PC-3 (cell line): Measurements from ENCODE around the gene ZXDC. TPM values are rescaled to one million over a fixed set of nuclear protein-coding genes. Genes with fewer than 3 reads are reported as not detected.

Experiments
- ATAC-seq: fragments of 200-7000 bp; cut with Tn5 transposase; 2 replicates; pipeline ENCODE4 v1.9.1; 2020; ENCODE audit warnings: mild to moderate bottlenecking, moderate library complexity
- BruUV-seq: library from RNA; stranded (reverse); fragments of 400-500 nt; replicated peaks from 2 replicates; lab custom pipeline; 2021; lab: Mats Ljungman, UMichigan
- CTCF ChIA-PET: fragments of 300-600 bp; sonication (Branson Sonifier 250); formaldehyde crosslinking; loops from one replicate; lab custom pipeline; 2022; ENCODE audit warnings: antibody characterized with exemption; lab: Charles Lee
- POLR2A ChIA-PET: fragments of 300-600 bp; sonication (Branson Sonifier 250); formaldehyde crosslinking; loops from one replicate; lab custom pipeline; 2022; ENCODE audit warnings: antibody characterized with exemption; ENCODE audit not compliant: unreplicated experiment; lab: Charles Lee
- DNase-seq: peaks from one replicate; pipeline ENCODE4 v3.0.0-alpha.2; 2015
- H2AFZ ChIP-seq: fragments of 300-600 bp; sonication (generic); 2 replicates; pipeline ENCODE4 v1.6.0; 2016; ENCODE audit warnings: antibody characterized with exemption, low read length
- H3F3A ChIP-seq: fragments of 300-600 bp; sonication (generic); one replicate; pipeline ENCODE4 v1.6.0; 2017; ENCODE audit warnings: antibody characterized with exemption, low read length, control low read depth, mild to moderate bottlenecking; ENCODE audit not compliant: unreplicated experiment
- H3K27ac ChIP-seq: fragments of 300-600 bp; sonication (generic); 2 replicates; pipeline ENCODE4 v1.5.1; 2016; ENCODE audit warnings: mild to moderate bottlenecking, low read length
- H3K27me3 ChIP-seq: fragments of 300-600 bp; sonication (generic); 2 replicates; pipeline ENCODE4 v1.6.1; 2016; ENCODE audit warnings: low read length, mixed read lengths
- H3K36me3 ChIP-seq: fragments of 300-600 bp; sonication (generic); 2 replicates; pipeline ENCODE4 v1.6.1; 2016; ENCODE audit warnings: low read depth, mixed run types, low read length, mixed read lengths
- H3K4me1 ChIP-seq: fragments of 300-600 bp; sonication (generic); 2 replicates; pipeline ENCODE4 v1.5.1; 2016; ENCODE audit warnings: low read length; ENCODE audit not compliant: insufficient read depth
- H3K4me2 ChIP-seq: fragments of 300-600 bp; sonication (generic); 2 replicates; pipeline ENCODE4 v1.6.0; 2016; ENCODE audit warnings: low read length
- H3K4me3 ChIP-seq: fragments of 300-600 bp; sonication (generic); 2 replicates; pipeline ENCODE4 v1.5.1; 2016; ENCODE audit warnings: mild to moderate bottlenecking, low read length, mixed read lengths
- H3K79me2 ChIP-seq: fragments of 300-600 bp; sonication (generic); 2 replicates; pipeline ENCODE4 v1.6.1; 2017; ENCODE audit warnings: low read length, mixed read lengths
- H3K9ac ChIP-seq: fragments of 300-600 bp; sonication (generic); 2 replicates; pipeline ENCODE4 v1.6.0; 2016; ENCODE audit warnings: mild to moderate bottlenecking, low read length
- H3K9me2 ChIP-seq: fragments of 300-600 bp; sonication (generic); replicated peaks from 2 replicates; pipeline ENCODE4 v1.6.1; 2016; ENCODE audit warnings: mixed run types, low read length, mixed read lengths
- H3K9me3 ChIP-seq: fragments of 300-600 bp; sonication (generic); 2 replicates; pipeline ENCODE4 v1.6.1; 2016; ENCODE audit warnings: low read length, mixed read lengths
- H4K20me1 ChIP-seq: fragments of 300-600 bp; sonication (generic); 2 replicates; pipeline ENCODE4 v1.6.1; 2016; ENCODE audit warnings: low read length, mixed read lengths
- EZH2 ChIP-seq: fragments of 300-600 bp; sonication (generic); IDR thresholded peaks from one replicate; pipeline ENCODE4 v1.6.1; 2017; ENCODE audit warnings: antibody characterized with exemption, mild to moderate bottlenecking, low read length; ENCODE audit not compliant: unreplicated experiment
- EZH2phosphoT487 ChIP-seq: fragments of 300-600 bp; sonication (generic); IDR thresholded peaks from 2 replicates; pipeline ENCODE4 v1.6.1; 2018; ENCODE audit warnings: mild to moderate bottlenecking, antibody characterized with exemption, low read length, borderline replicate concordance
- intact Hi-C: fragments of 100-400 bp; cut with micrococcal nuclease; formaldehyde crosslinking; loops from 2 replicates; pipeline ENCODE4 v1.9.0; 2023
- total RNA-seq: library from RNA; depleted of rRNA; stranded (reverse); fragments of >200 nt; gene quantifications from 2 replicates; pipeline ENCODE4 v1.2.3, GENCODE V29; 2014
- TF ChIP-seq, protein P1 (sequence below): fragments of 300-600 bp; sonication (generic); conservative IDR thresholded peaks from 2 replicates; pipeline ENCODE4 v1.5.1; 2017; ENCODE audit warnings: antibody characterized with exemption, low read depth, mild to moderate bottlenecking, low read length

The ZXDC gene
- total RNA-seq, 1 experiment from 2014 or later = 18.7 TPM

DNA sequence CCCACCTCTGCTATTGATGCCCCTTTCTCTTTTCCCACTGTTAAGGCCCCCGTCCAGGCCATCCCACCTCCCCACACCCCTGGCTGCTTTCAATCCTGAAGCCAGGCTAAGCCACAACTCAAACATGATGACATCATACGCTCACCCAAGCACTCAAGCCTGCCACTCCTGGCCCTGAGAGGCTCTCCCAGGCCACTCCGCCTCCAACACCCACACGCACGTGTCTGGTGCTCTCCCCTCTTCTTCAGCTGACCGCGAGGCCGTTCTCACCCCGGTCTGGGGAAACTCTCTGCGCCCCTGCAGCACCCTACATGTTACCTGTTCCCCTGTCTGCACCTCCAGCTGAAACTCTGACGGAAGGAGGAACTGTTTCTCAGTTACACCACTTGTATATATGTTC, 6.2 kb downstream of the ZXDC start:
- Histone ChIP-seq H3K9ac (no peak overlapping the region), H4K20me1 (peaks cover 18% of the 10 kb centered on the region), H3K4me1 (peaks cover 20% of the 10 kb centered on the region), H3K9me2 (no peaks in the 10 kb centered on the region), H3K79me2 (peaks cover 59% of the 10 kb centered on the region), H2AFZ (no peak overlapping the region), H3K27ac (no peak overlapping the region), H3K4me3 (no peak overlapping the region), H3K36me3 (peaks cover 17% of the 10 kb centered on the region; the same call in 1 of the 2 replicates), H3K9me3 (no peaks in the 10 kb centered on the region), H3K27me3 (no peaks in the 10 kb centered on the region), H3F3A (no peaks in the 10 kb centered on the region), H3K4me2 (no peak overlapping the region)
- no TSS peak for BruUV-seq
- intact Hi-C loops = no loop called here
- TF ChIP-seq, protein P1, sequence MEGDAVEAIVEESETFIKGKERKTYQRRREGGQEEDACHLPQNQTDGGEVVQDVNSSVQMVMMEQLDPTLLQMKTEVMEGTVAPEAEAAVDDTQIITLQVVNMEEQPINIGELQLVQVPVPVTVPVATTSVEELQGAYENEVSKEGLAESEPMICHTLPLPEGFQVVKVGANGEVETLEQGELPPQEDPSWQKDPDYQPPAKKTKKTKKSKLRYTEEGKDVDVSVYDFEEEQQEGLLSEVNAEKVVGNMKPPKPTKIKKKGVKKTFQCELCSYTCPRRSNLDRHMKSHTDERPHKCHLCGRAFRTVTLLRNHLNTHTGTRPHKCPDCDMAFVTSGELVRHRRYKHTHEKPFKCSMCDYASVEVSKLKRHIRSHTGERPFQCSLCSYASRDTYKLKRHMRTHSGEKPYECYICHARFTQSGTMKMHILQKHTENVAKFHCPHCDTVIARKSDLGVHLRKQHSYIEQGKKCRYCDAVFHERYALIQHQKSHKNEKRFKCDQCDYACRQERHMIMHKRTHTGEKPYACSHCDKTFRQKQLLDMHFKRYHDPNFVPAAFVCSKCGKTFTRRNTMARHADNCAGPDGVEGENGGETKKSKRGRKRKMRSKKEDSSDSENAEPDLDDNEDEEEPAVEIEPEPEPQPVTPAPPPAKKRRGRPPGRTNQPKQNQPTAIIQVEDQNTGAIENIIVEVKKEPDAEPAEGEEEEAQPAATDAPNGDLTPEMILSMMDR = no peak
- TF ChIP-seq EZH2 = no peak
- TF ChIP-seq EZH2phosphoT487 = no peak
- ChIA-PET CTCF (no interaction called here), POLR2A (no interaction called here)
- DNase-seq (no peak), ATAC-seq (no peak)

DNA sequence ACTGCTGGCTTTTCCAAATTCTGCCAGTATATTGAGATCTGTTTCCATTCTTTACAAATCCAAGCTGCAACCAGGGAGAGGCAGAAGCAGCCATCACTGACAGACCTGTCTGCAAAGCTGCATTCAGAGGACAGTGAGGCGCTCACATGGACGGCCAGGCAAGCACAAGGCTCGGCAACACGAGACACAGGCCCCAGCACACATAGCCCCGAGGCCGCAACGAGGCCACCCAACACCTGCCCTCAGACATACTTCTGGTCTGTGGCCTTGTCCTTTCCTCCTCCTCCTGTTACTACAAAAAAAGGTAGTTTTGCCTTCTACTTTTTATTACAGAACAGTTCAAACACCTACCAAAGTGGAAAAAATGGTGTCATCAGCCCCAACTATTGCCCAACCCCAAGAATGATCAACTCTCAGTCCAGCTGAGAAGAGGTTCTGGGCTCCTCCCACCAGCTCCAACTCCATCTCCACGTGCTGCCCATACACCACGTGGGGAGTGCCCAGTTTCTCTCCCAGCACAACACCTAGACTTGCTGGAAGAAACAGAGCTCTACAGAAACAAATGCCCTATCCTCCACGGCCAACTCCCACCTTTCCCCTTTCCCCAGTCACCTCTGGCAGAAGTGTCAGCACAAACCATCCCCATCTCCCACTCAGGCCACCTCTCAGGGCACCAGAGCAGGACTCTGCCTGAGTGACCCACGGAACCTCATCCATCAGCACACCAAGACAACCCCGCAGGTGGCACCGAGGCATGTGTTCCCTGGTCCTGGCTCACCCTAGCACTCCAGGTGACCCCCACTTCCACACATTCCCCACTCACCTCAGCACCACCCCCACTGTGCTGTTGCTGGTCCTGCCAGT, 7.4 kb downstream of the ZXDC start:
- Histone ChIP-seq H2AFZ (no peak overlapping the region), H3K9me3 (no peaks in the 10 kb centered on the region), H3K36me3 (peaks cover 17% of the 10 kb centered on the region; the same call in 1 of the 2 replicates), H3F3A (no peaks in the 10 kb centered on the region), H3K27me3 (no peaks in the 10 kb centered on the region), H3K79me2 (peaks cover 47% of the 10 kb centered on the region), H3K4me3 (no peak overlapping the region), H4K20me1 (peaks cover 10% of the 10 kb centered on the region), H3K9me2 (no peaks in the 10 kb centered on the region), H3K4me1 (peaks cover 14% of the 10 kb centered on the region), H3K27ac (no peak overlapping the region), H3K9ac (no peak overlapping the region), H3K4me2 (no peak overlapping the region)
- DNase-seq = no peak
- ATAC-seq = no peak
- CTCF ChIA-PET = no interaction called here
- TF ChIP-seq, protein P1 = no peak
- no peak for TF ChIP-seq EZH2
- no peak for TF ChIP-seq EZH2phosphoT487
- POLR2A ChIA-PET = no interaction called here
- no TSS peak for BruUV-seq
- intact Hi-C loops = no loop called here

DNA sequence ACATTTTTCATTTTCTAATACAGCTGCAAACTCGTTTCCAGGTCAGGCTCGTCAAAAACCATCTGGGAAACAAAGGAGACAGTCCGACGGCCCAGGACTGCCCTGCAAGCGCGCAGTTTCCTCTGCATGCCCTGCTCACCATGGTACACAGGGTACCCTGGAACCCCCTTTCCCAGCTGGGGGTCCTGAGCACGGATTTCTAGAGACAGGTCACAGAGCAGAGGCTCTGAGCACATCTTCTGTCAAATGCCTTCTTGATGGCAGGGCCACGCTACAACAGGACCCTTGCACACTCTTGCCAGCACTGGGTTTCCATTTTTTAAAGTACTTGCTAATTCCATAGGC, 8.1 kb downstream of the ZXDC start:
- TF ChIP-seq EZH2 (no peak), EZH2phosphoT487 (no peak)
- TF ChIP-seq, protein P1 = no peak
- CTCF ChIA-PET = no interaction called here

More for the DNA sequence above, 8.1 kb downstream of the ZXDC start:
- Histone ChIP-seq H3K36me3 (peaks cover 17% of the 10 kb centered on the region; the same call in 1 of the 2 replicates), H3K9me2 (no peaks in the 10 kb centered on the region), H3K79me2 (peaks cover 40% of the 10 kb centered on the region), H2AFZ (no peak overlapping the region), H3K27me3 (no peaks in the 10 kb centered on the region), H3K27ac (no peak overlapping the region), H3K9me3 (no peaks in the 10 kb centered on the region), H3K9ac (no peak overlapping the region), H4K20me1 (peaks cover 3% of the 10 kb centered on the region), H3K4me1 (peaks cover 8% of the 10 kb centered on the region), H3K4me2 (no peak overlapping the region), H3F3A (no peaks in the 10 kb centered on the region), H3K4me3 (no peak overlapping the region)
- DNase-seq (no peak), ATAC-seq (no peak)
- POLR2A ChIA-PET = no interaction called here
- no TSS peak for BruUV-seq
- intact Hi-C loops = no loop called here
